ENCODE data around the gene NUBP2. TPM values are rescaled to one million over a fixed set of nuclear protein-coding genes. Genes with fewer than 3 reads are reported as not detected.

The NUBP2 gene
- total and polyA plus RNA-seq, 2 donors (not counting 3 experiments of a cell fraction or from before 2014, with no cell fraction given) = 55.0 to 69.6 TPM

DNA sequence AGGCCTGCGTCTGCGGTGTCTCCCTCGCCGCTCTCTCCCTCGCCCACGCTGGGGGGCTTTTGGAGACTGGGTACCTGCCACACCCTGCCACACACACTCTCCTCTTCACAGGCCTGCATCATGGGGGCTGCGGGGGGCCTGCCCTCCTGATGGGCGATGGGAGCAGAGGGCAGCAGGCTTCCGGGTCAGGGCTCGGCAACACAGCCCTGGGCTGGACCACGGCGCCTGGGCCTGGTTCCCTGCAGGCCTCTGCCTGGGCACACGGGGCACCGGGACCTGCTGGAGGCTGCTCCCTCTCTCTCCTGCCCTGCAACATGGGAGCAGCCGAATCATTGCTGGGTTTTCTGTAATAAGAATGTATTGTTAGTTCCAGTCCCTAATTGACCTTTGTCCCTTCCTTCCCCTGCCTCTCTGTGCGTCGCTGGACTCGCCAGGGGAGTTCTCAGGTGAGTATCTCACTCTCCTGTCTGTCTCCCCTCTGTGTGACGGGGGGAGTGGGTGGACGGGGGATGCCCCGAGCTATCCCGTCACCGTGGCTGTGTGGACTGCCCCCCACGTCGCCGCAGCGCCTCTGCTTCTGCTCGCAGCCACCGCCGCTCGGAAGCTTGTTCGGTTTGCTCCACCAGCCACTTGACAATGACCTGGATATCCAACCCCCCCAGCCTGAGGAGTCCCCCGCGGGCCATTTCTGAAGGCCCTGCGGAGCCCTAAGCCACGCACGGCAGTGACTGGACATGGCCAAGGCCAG lies 24.9 kb upstream of the NUBP2 start:
- POLR2A ChIA-PET = no interaction called here
- no peaks in the 10 kb centered on the region for H3K9me3 ChIP-seq (replicated peaks; ENCODE audit: control insufficient read depth, insufficient read depth, low read length)
- no peaks in the 10 kb centered on the region for H3K79me2 ChIP-seq (ENCODE audit: control insufficient read depth, insufficient read depth, low read length)
- H3K36me3 ChIP-seq (ENCODE audit: control insufficient read depth in 2 of 2, extremely low read depth in 1 of 2, insufficient read depth in 2 of 2, low read length in 2 of 2) = peaks cover 2 to 32% of the 10 kb centered on the region in 2 experiments
- intact Hi-C loops (cut with micrococcal nuclease) = no loop called here
- H3K9me1 ChIP-seq (replicated peaks; ENCODE audit: control insufficient read depth, extremely low read depth, insufficient read depth, low read length) = no peaks in the 10 kb centered on the region
- H3K27ac ChIP-seq (ENCODE audit: insufficient read depth, low read depth, low read length) = no peak overlapping the region
- no peak overlapping the region for H3K4me3 ChIP-seq (replicated peaks in 1 of 3; ENCODE audit: insufficient read depth in 1 of 3, low read depth in 1 of 3, low read length in 3 of 3)
- H2AFZ ChIP-seq (ENCODE audit: low read depth, low read length) = no peak overlapping the region
- no peak for FAIRE-seq
- no peak for DNase-seq (ENCODE audit: low read depth, low spot score)
- no peak overlapping the region for H3K9ac ChIP-seq (replicated peaks; ENCODE audit: extremely low read depth, insufficient read depth, low read length)
- dilution Hi-C loops (cut with MboI; ENCODE audit: extremely low pct_ligation_motif_present, low sequenced_read_pairs) = no loop called here
- H3K4me1 ChIP-seq (ENCODE audit: control insufficient read depth, extremely low read depth, insufficient read depth, low read length) = no peaks in the 10 kb centered on the region
- H3K4me2 ChIP-seq (ENCODE audit: insufficient read depth, low read length) = no peak overlapping the region
- no peaks in the 10 kb centered on the region for H4K20me1 ChIP-seq (replicated peaks; ENCODE audit: control insufficient read depth, extremely low read depth, insufficient read depth, low read length)
- H3K27me3 ChIP-seq (ENCODE audit: control insufficient read depth in 2 of 2, insufficient read depth in 2 of 2, low read length in 2 of 2) = no peaks in the 10 kb centered on the region
- CTCF ChIA-PET = no interaction called here
- no TSS peak for BruUV-seq (replicated peaks)
- TF ChIP-seq MYC (IDR thresholded peaks at IDR 0.05; ENCODE audit: low read depth, low read length) (no peak), FOS (IDR thresholded peaks at IDR 0.05; ENCODE audit: borderline replicate concordance, insufficient read depth, low read length) (no peak), POLR2AphosphoS5 (IDR thresholded peaks at IDR 0.05; ENCODE audit: insufficient read depth, low read depth, low read length) (no peak), JUN (IDR thresholded peaks at IDR 0.05; ENCODE audit: borderline replicate concordance, insufficient read depth, insufficient read length, low read depth) (no peak), MAX (IDR thresholded peaks at IDR 0.05; ENCODE audit: insufficient read depth, insufficient read length) (no peak), EZH2 (IDR thresholded peaks at IDR 0.05; ENCODE audit: borderline replicate concordance, low read depth, low read length, severe bottlenecking) (no peak), POLR2A (IDR thresholded peaks at IDR 0.05; ENCODE audit: low read depth, low read length) (no peak), GATA2 (IDR thresholded peaks at IDR 0.05; ENCODE audit: insufficient read depth, insufficient read length, low read depth, low read length) (no peak)
- TF ChIP-seq, protein P1, sequence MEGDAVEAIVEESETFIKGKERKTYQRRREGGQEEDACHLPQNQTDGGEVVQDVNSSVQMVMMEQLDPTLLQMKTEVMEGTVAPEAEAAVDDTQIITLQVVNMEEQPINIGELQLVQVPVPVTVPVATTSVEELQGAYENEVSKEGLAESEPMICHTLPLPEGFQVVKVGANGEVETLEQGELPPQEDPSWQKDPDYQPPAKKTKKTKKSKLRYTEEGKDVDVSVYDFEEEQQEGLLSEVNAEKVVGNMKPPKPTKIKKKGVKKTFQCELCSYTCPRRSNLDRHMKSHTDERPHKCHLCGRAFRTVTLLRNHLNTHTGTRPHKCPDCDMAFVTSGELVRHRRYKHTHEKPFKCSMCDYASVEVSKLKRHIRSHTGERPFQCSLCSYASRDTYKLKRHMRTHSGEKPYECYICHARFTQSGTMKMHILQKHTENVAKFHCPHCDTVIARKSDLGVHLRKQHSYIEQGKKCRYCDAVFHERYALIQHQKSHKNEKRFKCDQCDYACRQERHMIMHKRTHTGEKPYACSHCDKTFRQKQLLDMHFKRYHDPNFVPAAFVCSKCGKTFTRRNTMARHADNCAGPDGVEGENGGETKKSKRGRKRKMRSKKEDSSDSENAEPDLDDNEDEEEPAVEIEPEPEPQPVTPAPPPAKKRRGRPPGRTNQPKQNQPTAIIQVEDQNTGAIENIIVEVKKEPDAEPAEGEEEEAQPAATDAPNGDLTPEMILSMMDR (IDR thresholded peaks at IDR 0.05; ENCODE audit: extremely low read depth in 1 of 2, insufficient read depth in 1 of 2, low read depth in 1 of 2, low read length in 2 of 2) = no peak
